SHP77 (cell line): ENCODE measurements around the gene ACKR2.

Source experiments
- DNase-seq, 2 experiments: peaks; one replicate each; lab custom pipeline; 2025; lab: John Stamatoyannopoulos, UW

Gene ACKR2

DNA sequence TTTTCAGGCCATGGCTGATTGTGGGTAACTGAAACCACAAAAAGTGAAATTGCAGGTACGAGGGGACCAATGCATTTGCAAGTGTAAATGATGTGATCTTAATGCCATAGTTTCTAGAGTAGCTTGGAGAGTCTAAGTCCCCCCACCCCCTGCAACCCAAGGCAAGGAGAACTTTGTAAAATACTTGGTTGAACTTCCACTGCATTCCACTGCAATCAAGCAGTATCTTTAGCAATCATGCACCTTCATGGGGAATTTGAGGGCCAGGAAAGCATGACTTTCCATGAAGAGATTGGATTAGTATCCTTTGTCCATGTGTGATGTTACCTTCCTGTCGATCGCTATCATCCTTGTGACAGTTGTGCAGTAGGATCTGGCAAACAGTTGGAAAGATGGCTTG lies 77.8 kb downstream of the ACKR2 start:
- DNase-seq: no peak

DNA sequence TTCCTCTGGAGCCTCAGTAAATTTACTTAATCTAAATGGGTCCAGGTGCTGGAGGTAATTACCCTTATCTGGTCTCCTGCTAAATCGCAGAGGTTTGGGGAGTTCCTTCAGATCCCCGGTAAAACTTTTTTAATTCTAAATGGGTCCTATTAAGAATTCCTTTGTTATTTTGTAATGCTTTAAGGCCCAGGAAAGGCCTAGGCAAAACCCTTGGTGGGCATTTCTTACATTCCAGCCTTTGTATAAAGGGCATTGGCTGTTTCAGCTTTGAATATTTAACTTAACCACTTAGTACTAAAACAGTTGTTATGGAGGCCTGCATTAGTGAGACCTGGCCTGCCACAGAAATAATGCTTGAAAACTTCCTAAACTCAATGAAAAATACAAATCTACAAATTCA lies 81.8 kb downstream of the ACKR2 start:
- no peak for DNase-seq

DNA sequence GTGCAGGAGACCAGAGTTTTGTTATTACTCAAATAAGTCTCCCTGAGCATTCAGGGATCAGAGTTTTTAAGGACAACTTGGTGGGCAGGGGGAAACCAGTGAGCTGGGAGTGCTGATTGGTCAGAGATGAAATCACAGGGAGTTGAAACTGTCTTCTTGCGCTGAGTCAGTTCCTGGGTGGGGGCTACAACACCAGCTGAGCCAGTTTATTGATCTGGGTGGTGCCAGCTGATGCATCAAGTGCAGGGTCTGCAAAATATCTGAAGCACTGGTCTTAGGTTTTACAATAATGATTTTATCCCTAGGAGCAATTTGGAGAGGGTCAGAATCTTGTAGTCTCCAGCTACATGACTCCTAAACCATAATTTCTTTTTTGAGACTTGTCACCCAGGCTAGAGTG lies 82.9 kb downstream of the ACKR2 start:
- DNase-seq: no peak

DNA sequence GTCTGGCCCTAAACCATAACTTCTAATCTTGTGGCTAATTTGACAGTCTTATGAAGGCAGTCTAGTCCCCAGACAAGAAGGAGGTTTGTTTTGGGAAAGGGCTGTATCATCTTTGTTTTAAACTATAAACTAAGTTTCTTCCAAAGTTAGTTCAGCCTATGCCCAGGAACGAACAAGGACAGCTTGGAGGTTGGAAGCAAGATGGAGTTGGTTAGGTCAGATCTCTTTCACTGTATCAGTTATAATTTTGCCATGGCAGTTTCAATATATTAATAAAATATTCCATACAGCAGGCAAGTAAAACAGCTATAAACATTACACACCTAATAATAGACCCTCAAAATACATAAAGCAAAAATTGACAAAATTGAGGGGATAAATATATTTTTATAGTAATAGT lies 83.6 kb downstream of the ACKR2 start:
- no peak for DNase-seq

DNA sequence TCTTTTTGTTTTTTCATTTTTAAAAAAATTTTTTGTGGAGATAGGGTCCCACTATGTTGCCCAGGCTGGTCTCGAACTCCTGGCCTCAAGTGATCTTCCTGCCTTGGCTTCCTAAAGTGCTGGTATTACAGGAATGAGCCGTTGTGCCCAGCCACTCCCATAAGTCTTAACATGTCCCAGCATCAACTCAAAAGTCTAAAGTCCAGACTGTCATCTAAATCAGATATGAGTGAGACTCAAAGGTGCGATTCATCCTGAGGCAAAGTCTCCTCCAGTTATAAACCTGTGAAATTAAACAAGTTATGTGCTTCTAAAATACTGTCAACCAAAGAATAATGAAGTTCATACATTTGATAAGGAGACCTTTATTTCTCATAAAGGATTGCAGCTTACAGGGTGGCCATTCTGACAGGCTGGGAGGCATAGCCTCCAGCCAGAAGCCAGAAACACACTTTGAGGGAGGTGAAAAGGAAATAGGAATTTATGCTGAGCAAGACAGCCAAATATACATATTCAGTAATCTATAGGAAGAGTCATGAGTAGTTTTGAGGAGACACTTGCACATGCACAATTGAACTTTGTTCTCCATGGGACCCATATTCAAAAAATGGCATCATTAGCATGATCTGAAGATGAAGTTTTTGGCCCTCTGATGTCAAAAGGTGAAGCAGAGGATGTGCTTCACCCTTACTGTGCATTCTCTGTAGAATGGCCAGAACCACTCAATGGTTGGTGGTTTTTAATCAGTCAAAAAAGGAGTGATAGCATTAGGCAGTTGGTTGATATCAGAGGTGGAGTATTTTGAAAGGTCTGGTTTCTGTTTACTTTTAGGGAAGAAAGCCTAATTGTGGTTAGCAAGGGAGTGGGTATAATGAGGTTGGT lies 85.7 kb downstream of the ACKR2 start:
- no peak for DNase-seq

DNA sequence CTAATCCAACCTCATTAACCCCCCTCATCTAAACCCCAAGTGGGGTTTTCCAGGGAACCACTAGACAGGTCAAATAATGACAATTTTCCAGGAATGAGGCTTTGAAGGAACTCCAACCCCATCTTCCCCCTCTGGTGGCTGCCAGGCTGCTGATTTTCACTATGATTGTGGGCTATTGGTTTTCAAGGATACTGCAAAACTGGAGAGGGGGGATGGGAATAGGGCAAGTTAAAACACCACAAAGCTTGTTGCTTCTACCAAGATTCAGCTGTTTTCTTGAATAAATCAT lies 86.3 kb downstream of the ACKR2 start:
- no peak for DNase-seq

DNA sequence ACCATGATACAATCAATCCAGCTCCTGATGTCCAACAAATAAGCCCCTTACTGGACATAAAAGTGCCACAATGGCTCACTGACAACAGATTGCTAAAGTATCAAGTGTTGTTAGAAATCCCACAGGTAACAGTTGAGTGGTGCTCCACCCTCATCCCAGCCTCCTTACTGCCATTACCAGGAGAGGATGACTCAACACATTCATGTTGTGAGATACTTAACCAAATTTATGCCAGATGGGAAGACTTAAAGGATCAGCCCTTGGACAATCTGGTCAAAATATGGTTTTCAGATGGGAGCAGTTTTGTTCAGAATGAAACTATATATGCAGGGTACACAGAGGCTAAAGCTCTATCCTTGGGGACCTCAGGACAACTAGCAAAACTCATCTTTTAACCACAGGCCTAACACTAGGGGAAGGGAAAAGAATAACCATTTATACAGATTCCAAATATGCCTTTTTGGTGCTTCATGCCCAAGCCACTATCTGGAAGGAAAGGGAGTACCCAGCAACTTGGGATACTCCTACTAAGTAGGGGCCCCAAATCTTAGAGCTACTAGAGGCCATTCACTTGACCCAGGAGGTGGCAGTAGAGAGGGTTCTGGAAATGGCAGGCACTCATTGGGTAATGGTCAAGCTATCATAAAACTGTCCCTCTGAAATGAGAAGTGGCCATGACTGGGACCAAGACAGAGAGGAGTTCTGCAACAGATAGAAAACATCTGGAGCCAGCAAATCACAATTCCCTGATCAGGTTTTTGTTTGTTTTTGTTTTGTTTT lies 89.8 kb downstream of the ACKR2 start:
- no peak for DNase-seq

DNA sequence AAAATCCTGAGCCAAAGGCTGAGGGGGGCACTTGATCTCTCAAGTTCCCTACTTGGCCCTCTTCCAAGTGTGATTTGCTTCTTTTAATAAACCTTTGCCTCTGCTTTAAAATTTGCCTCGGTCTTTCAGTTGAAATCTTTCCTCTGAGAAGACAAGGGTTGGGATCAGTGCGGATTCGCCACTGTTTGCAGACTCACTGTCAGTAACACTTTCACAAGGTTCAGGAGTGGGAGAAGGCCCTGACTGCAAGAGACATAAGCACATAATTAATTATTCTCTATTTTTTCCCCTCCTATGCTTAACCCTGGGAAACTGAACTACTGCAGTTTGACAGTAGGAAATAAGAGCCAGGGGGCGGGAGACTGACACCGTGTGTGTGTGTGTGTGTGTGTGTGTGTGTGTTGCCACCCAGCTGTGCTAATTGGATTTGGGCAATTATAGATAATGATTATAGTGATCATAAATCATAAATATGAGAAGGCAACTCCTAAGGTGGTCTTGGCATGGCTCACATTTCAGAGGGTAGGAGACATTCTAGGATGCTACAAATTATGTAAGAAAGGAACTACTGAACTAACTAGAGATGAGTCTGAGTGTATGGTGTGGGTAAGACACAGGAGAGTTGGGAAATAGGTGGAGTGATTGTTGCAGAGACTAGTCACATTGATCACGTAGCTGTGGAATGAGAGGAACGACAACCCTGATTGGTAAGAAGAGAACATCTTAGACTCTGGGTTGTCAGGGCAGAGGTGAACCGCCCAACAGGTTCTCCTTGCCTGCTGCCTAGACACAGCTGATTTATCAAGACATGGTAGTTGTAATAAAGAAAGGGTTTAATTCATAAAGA lies 91.2 kb downstream of the ACKR2 start:
- DNase-seq: no peak

DNA sequence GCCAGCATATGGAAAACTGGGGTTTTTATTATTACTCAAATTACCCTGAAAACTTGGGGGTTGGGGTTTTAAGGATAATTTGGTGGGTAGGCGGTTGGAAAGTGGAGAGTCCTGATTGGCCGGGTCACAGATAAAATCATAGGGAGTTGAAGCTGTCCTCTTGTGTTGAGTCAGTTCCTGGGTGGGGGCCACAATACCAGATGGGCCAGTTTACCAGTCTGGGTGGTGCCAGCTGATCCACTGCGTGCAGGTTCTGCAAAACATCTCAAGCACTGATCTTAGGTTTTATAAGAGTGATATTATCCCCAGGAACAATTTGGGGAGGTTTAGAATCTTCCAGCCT lies 91.8 kb downstream of the ACKR2 start:
- DNase-seq: no peak

DNA sequence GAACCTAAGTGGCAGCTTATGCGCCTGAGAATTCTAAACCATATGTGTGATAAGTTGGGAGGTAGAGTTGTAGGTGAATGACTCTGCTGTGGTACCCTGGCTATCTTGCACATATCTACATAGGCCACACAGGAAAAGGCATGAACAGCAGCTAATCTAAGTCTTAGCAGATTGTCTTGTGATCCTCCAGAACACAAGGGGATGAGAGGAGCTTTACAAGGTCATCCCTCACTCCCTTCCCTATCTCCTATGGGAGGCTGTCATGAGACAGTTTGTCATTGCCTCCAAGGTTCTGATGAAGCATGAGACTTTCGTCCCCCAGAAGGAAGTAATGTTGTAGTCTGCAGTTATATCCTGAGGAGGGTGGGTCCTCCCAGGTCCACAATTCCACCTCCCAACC lies 93.0 kb downstream of the ACKR2 start:
- DNase-seq: no peak

DNA sequence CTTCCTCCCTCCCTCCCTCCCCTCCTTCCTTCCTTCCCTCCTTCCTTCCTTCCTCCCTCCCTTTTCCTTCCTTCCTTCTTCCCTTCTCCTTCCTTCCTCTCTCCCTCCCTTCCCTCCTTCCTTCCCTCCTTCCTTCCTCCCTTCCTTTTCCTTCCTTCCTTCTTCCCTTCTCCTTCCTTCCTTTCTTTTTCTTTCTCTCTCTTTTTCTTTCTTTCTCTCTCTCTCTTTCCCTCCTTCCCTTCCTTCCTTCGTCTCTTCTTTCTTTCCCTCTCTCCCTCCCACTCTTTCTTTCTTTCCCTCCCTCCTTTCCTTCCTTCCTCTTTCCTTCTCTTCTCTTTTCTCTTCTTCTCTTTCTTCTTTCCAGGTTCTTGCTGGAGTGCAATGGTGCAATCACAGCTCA lies 94.8 kb downstream of the ACKR2 start:
- DNase-seq: no peak

DNA sequence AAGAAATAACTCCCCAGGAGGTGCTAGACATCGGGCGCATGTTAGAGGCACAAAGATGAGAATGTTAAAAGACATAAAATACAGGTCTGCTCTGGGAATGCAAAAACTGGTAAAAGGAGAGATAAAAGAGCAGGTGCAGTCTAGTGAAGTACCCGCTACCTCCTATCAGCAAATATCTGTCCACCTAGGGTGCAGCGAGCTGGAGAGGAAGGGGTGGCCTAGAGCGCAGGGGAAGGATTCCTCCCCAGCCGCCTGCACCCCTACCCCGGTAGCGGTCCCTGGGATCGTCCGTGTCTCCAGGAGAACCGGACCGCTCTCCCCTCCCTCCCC lies 96.5 kb downstream of the ACKR2 start:
- DNase-seq: no peak

DNA sequence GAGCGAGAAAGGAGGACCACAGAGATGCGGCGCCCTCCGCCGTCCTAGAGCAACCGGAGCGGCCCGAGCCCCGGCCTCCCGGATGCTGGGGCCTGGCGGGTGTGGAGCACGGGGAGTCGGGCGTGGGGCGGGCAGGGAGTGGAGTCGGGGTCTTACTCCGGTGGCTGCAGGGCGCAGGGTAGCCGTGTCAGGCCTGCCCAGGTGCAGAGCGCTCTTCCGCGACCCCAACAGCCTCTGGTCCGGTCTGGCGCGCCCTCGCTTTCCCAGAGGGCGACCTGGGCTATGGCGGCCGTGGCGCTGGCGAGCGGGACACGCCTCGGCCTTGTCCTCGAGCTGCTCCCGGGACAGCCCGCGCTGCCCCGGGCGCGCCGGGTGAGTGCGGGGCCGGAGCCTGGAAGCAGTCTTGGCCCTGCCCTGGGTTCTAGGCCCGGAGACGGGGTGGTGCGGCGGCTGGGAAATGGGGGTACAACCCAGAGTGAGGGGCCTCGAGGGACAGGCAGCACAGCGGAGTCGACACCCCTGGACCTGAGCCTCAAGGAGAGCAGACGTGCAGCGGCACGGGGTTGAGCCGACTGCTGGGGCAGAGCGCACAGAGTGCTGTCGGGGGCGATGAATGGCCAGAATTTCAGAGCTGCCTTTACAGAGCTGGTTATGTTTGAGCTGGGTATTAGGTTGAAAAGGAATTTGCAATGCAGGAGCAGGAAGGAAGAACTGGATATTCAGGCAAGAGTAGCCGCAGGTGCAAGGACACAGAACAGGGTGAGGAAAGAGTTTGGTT lies 97.0 kb downstream of the ACKR2 start, which contains the start of gene ZNF662:
Gene ZNF662 (plus strand): TSS at position 73 of the 778 bp plus-strand sequence. CDS start 1,973 bp downstream, outside the sequence.
- DNase-seq: no peak

DNA sequence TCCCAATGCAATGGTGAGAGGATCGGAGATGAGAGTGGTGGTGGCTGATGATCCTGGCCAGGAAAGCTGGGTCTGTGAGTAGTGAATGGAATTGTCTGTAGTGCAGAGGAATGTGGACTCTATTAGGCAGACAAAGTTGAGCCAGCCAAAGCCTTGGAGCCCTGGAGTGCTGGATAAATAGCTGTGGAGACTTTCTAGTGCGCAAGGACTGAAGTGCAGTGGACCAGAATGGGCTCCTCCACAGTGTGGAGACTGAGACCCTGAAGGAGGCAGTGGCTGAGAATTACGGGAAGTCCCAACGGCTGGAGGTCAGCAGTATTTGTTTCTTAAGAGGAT lies 97.6 kb downstream of the ACKR2 start:
- DNase-seq: no peak

DNA sequence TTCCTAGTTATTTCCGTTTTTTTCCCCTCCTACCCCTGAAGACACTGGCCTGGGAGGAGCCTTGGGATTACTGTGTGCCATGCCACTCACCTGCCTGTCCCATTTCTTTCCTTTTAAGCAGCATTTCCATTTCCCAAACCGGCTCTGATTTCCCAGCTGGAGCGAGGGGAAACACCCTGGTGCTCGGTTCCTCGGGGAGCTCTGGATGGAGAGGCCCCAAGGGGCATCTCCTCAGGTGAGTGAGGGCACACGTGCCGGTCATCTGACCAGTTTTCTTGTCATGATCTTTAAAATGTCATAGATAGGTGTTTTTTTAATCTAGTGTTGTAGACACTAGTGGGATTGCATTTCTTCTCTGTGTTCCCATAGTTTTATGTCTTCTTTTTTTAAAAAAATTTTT lies 99.4 kb downstream of the ACKR2 start:
- DNase-seq: no peak

DNA sequence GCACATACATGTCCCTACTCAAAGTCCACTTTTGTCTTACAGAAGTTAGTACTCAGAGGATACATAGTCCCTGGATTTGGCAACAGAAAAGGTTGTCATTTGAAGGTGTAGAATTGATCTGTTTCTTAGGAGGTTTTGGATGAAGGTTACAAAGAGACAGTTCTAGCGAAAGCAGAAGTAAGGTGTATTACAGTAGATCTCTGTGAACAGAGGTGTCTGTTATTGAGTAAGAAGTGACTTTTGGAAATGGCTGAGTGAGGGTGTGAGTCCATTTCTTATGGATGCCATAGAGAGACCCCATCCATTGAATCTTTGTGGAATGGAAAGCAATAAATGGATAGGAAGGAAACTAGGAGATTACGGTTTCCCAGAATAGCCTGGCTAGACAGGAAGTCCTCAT lies 102.3 kb downstream of the ACKR2 start:
- no peak for DNase-seq

DNA sequence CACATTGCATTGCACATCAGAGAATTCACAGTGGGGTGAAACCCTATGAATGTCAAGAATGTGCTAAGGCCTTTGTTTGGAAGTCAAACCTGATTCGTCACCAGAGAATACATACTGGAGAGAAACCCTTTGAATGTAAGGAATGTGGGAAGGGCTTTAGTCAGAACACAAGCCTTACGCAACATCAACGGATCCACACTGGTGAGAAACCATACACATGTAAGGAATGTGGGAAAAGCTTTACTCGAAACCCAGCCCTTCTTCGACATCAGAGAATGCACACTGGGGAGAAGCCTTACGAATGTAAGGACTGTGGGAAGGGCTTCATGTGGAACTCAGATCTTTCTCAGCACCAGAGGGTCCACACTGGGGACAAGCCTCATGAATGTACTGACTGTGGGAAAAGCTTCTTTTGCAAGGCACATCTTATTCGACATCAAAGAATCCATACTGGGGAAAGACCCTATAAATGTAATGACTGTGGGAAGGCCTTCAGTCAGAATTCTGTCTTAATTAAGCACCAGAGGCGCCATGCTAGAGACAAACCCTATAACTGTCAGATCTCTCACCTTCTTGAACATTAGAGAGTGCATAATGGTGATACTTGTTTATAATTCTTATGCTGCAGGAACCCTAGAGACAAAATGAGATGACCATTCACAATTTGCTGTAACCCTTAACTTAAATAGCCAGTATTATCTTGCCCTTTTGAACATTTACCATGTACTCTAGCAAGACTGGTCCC lies 105.7 kb downstream of the ACKR2 start:
- no peak for DNase-seq
